HCT116 (cell line): ENCODE measurements around the gene VMA21. TPM values are rescaled to one million over a fixed set of nuclear protein-coding genes. Genes with fewer than 3 reads are reported as not detected.

Source experiments
- ATAC-seq: fragments of 200-7000 bp; cut with Tn5 transposase; 2 replicates; pipeline ENCODE4 v1.9.1; 2020; ENCODE audit warnings: mild to moderate bottlenecking, moderate library complexity
- BruUV-seq: library from RNA; stranded (reverse); fragments of 400-500 nt; replicated peaks from 2 replicates; lab custom pipeline; 2021; lab: Mats Ljungman, UMichigan
- CTCF ChIA-PET: fragments of 300-600 bp; sonication (Branson Sonifier 250); formaldehyde crosslinking; loops from one replicate; lab custom pipeline; 2021; ENCODE audit warnings: antibody characterized with exemption; lab: Charles Lee
- POLR2A ChIA-PET: fragments of 300-600, 350-600 bp; sonication (Branson Sonifier 250); formaldehyde crosslinking; loops from one replicate; lab custom pipeline; 2021; ENCODE audit warnings: antibody characterized with exemption; lab: Charles Lee
- RAD21 ChIA-PET, 2 experiments: fragments of 300-600 bp; sonication (Branson Sonifier 250); formaldehyde crosslinking; loops; one replicate each; lab custom pipeline; 2023; ENCODE audit warnings: low total read pairs in 2 of 2; ENCODE audit not compliant: uncharacterized antibody in 2 of 2, unreplicated experiment in 2 of 2, low non-redundant PET in 1 of 2; lab: Charles Lee
- DNase-seq: peaks from one replicate; pipeline ENCODE4 v3.0.0-alpha.2; 2010; ENCODE audit warnings: low read depth, low spot score
- H2AFZ ChIP-seq: fragments of 200-600 bp; shearing (Covaris generic), sonication (generic); 2 replicates; pipeline ENCODE4 v1.6.1; 2017; ENCODE audit warnings: low read depth, mixed run types, mixed read lengths, antibody characterized with exemption, low read length; ENCODE audit not compliant: poor library complexity, severe bottlenecking
- H3K27ac ChIP-seq: 2 replicates; pipeline ENCODE4 v1.5.1; 2012; ENCODE audit warnings: low read depth, low read length
- H3K27me3 ChIP-seq: fragments of 200-600 bp; sonication (generic); 2 replicates; pipeline ENCODE4 v1.6.1; 2016; ENCODE audit warnings: mixed run types, low read length, mixed read lengths; ENCODE audit not compliant: insufficient read depth
- H3K36me3 ChIP-seq, 2 experiments: fragments of 200-500 bp in 1 of 2; fragments of 200-600 bp in 1 of 2; sonication (Bioruptor generic) in 1 of 2; sonication (generic) in 1 of 2; 2 replicates each; pipeline versions ENCODE4 v1.5.1 to v1.6.1; 2014 to 2016; ENCODE audit warnings: low read length in 2 of 2, inconsistent platforms in 1 of 2, mixed read lengths in 1 of 2, mixed run types in 1 of 2; ENCODE audit not compliant: insufficient read depth in 2 of 2, control insufficient read depth in 1 of 2
- H3K4me1 ChIP-seq, 2 experiments: fragments of 200-600 bp in 1 of 2; sonication (generic) in 1 of 2; 2 replicates each; pipeline versions ENCODE4 v1.5.1 to v1.6.1; 2012 to 2017; ENCODE audit warnings: low read length in 2 of 2, inconsistent platforms in 1 of 2, mild to moderate bottlenecking in 1 of 2, mixed read lengths in 1 of 2, mixed run types in 1 of 2, moderate library complexity in 1 of 2; ENCODE audit not compliant: insufficient read depth in 2 of 2, control insufficient read depth in 1 of 2
- H3K4me2 ChIP-seq: fragments of 200-600 bp; sonication (generic); 2 replicates; pipeline ENCODE4 v1.6.1; 2017; ENCODE audit warnings: mixed run types, low read length, mixed read lengths
- H3K4me3 ChIP-seq, 2 experiments: fragments of 200-600 bp in 1 of 2; sonication (generic) in 1 of 2; replicated peaks in 1 of 2; 2 replicates each; pipeline ENCODE4 v1.5.1; 2011 to 2016; ENCODE audit warnings: low read length in 2 of 2, control low read depth in 1 of 2, low read depth in 1 of 2, mild to moderate bottlenecking in 1 of 2, mixed read lengths in 1 of 2, mixed run types in 1 of 2
- H3K79me2 ChIP-seq: fragments of 200-600 bp; sonication (generic); 2 replicates; pipeline ENCODE4 v1.6.1; 2017; ENCODE audit warnings: mild to moderate bottlenecking, mixed run types, low read length, moderate library complexity, mixed read lengths; ENCODE audit not compliant: insufficient read depth
- H3K9ac ChIP-seq: fragments of 200-600 bp; sonication (generic); 2 replicates; pipeline ENCODE4 v1.6.1; 2016; ENCODE audit warnings: low read length, mixed read lengths
- H3K9me2 ChIP-seq: fragments of 200-600 bp; sonication (generic), shearing (Covaris generic); 2 replicates; pipeline ENCODE4 v1.6.1; 2017; ENCODE audit warnings: mixed run types, mild to moderate bottlenecking, moderate library complexity; ENCODE audit not compliant: insufficient read depth
- H3K9me3 ChIP-seq, 2 experiments: fragments of 200-500 bp in 1 of 2; fragments of 200-600 bp in 1 of 2; sonication (Bioruptor generic) in 1 of 2; sonication (generic) in 1 of 2; 2 replicates each; pipeline ENCODE4 v1.6.1; 2014 to 2017; ENCODE audit warnings: low read length in 2 of 2, mixed read lengths in 2 of 2, inconsistent platforms in 1 of 2, low read depth in 1 of 2, mild to moderate bottlenecking in 1 of 2, mixed run types in 1 of 2, moderate library complexity in 1 of 2; ENCODE audit not compliant: control insufficient read depth in 1 of 2, insufficient read depth in 1 of 2
- H4K20me1 ChIP-seq: fragments of 200-600 bp; sonication (generic), shearing (Covaris generic); 2 replicates; pipeline ENCODE4 v1.6.1; 2017; ENCODE audit warnings: mixed run types, mild to moderate bottlenecking, moderate library complexity; ENCODE audit not compliant: insufficient read depth
- CEBPB ChIP-seq: IDR thresholded peaks from 2 replicates; pipeline ENCODE4 v1.6.1; 2012; ENCODE audit warnings: low read depth
- ELF1 ChIP-seq: IDR thresholded peaks from 2 replicates; pipeline ENCODE4 v1.6.1; 2012; ENCODE audit warnings: low read depth, borderline replicate concordance
- EZH2 ChIP-seq: fragments of 200-600 bp; sonication (generic); IDR thresholded peaks from 2 replicates; pipeline ENCODE4 v1.6.1; 2017; ENCODE audit warnings: antibody characterized with exemption, mixed run types
- EZH2phosphoT487 ChIP-seq: fragments of 200-600 bp; IDR thresholded peaks from 2 replicates; pipeline ENCODE4 v1.6.1; 2018; ENCODE audit warnings: antibody characterized with exemption, borderline replicate concordance
- MAX ChIP-seq: IDR thresholded peaks from 2 replicates; pipeline ENCODE4 v1.6.1; 2012
- POLR2AphosphoS5 ChIP-seq: IDR thresholded peaks from 2 replicates; pipeline ENCODE4 v1.6.1; 2011; ENCODE audit warnings: mild to moderate bottlenecking, low read depth, low read length, moderate library complexity
- RAD21 ChIP-seq: IDR thresholded peaks from 2 replicates; pipeline ENCODE4 v1.6.1; 2012; ENCODE audit warnings: low read depth, mild to moderate bottlenecking
- REST ChIP-seq: IDR thresholded peaks from 2 replicates; pipeline ENCODE4 v1.6.1; 2012; ENCODE audit warnings: low read depth
- SRF ChIP-seq: IDR thresholded peaks from 2 replicates; pipeline ENCODE4 v1.6.1; 2012; ENCODE audit warnings: low read depth
- YY1 ChIP-seq: IDR thresholded peaks from 2 replicates; pipeline ENCODE4 v1.6.1; 2011; ENCODE audit warnings: low read length, low read depth, moderate library complexity, mild to moderate bottlenecking; ENCODE audit not compliant: insufficient replicate concordance; ENCODE audit errors: extremely low read depth
- ZFX ChIP-seq: fragments of 450-650 bp; IDR thresholded peaks from 2 replicates; pipeline ENCODE4 v1.6.1; 2017
- intact Hi-C: fragments of 100-400 bp; cut with micrococcal nuclease; formaldehyde crosslinking; loops from 2 replicates; pipeline ENCODE4 v1.10.0; 2022
- total RNA-seq: library from RNA; stranded (reverse); gene quantifications from one replicate; pipeline ENCODE4 v1.2.1, GENCODE V29; 2021; ENCODE audit not compliant: unreplicated experiment

The VMA21 gene
- total RNA-seq, 1 experiment from 2014 or later: 45.1 TPM

GRCh38 chrX:151397741-151398070 lies 700 bp downstream of the VMA21 start:
- H2AFZ ChIP-seq: no peak overlapping the region
- peak; percentile 16; the same call in 1 of the 2 replicates for ATAC-seq
- ChIA-PET RAD21 (no interaction called here), CTCF (no interaction called here), POLR2A (no interaction called here)
- peak overlapping the region; percentile 66 for H3K4me2 ChIP-seq
- H3K36me3 ChIP-seq: no peaks in the 10 kb centered on the region; a peak in 1 of 4 replicates
- no peaks in the 10 kb centered on the region for H3K9me3 ChIP-seq
- H3K9me2 ChIP-seq: no peaks in the 10 kb centered on the region
- H3K27ac ChIP-seq: peak overlapping the region; percentile 79
- H3K4me1 ChIP-seq: peaks cover 6 to 18% of the 10 kb centered on the region in 2 experiments; a peak in 3 of 4 replicates
- DNase-seq: no peak
- peak overlapping the region; percentile 76 to 78 for H3K4me3 ChIP-seq
- intact Hi-C loops: no loop called here
- no peak for TF ChIP-seq POLR2AphosphoS5
- no peak for TF ChIP-seq MAX
- TF ChIP-seq EZH2: no peak
- no peak for TF ChIP-seq EZH2phosphoT487
- no peak for TF ChIP-seq ELF1
- TF ChIP-seq ZFX: no peak
- TF ChIP-seq CEBPB: no peak
- no peak for TF ChIP-seq SRF
- no peak for TF ChIP-seq RAD21
- TF ChIP-seq REST: no peak
- no peak for TF ChIP-seq YY1
- H4K20me1 ChIP-seq: peaks cover 17% of the 10 kb centered on the region; the same call in 1 of the 2 replicates
- H3K27me3 ChIP-seq: no peaks in the 10 kb centered on the region
- H3K9ac ChIP-seq: peak overlapping the region; percentile 86
- H3K79me2 ChIP-seq: peaks cover 57% of the 10 kb centered on the region
- no TSS peak for BruUV-seq
